Kidney glomerular epithelial cell (primary cell): Measurements from ENCODE around the gene TAX1BP3.

ENCODE experiments used
- DNase-seq: peaks from one replicate; lab custom pipeline; 2025; lab: John Stamatoyannopoulos, UW

TAX1BP3 gene

GRCh38 chr17:3657874-3658783 lies 10.2 kb downstream of the TAX1BP3 start:
- DNase-seq, result no peak

DNA sequence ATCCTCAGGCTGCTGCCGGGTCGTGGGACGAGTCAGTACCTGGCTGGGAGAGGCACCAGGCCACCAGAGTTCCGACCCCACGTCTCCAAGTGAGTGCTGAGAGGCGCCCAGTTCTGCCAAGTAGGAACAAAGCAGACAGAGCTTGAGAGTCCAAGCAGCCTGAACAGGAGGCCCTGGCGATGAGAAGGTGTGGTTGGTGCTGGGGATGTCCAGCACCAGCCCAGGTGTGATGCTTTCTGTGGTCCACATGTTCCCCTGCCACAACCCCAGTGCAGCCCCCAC lies 10.8 kb downstream of the TAX1BP3 start:
- no peak for DNase-seq

DNA sequence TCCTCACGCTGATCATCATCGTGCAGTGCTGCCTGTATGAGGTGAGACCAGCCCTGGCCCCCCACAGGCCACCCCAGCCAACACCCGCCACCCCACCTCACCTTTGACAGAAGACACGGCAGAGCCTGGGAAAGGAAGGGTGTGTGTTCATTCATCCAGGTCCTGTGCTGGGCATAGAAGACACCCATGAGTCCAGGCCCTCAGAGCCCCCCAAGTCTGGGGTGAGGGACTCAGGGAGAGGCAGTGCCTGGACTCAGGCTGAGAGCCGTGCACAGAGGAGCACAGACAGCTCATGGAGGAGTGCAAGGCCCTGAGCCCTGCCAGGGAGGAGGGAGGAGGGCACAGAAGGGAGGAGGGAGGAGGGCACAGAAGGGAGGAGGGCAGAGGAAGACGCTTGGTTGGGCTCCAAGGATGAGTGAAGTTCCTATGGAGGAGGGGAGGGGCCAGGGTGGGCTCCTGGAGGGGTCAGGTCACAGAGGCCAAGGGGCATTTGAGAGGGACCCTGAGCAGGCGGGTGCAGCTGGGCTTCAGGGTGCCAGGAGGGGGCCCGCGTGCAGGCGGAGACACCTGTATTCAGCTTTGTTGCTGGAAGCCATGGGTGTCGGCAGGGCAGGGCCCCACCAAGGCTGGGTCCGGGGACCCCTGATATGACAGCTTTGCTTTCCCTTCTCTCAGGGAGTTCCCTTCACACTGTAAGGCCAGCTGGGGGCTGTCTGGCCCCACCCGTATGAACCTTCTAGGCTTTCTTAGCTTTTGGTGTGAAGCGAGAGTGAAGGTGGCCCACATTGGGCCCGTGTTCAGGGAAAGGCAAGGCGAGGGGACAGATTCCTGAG lies 11.4 kb downstream of the TAX1BP3 start:
- DNase-seq, result no peak

DNA sequence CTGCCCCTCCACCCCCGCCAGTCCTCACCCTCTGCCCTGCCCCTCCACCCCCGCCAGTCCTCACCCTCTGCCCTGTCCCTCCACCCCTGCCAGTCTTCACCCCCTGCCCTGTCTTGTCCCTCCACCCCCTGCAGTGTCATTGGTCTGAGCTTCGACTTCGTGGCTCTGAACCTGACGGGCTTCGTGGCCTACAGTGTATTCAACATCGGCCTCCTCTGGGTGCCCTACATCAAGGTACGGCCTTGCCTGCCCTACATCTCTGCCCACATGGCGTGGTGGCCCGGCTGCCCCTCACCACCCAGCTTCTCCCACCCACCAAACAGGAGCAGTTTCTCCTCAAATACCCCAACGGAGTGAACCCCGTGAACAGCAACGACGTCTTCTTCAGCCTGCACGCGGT lies 12.0 kb downstream of the TAX1BP3 start:
- no peak for DNase-seq

DNA sequence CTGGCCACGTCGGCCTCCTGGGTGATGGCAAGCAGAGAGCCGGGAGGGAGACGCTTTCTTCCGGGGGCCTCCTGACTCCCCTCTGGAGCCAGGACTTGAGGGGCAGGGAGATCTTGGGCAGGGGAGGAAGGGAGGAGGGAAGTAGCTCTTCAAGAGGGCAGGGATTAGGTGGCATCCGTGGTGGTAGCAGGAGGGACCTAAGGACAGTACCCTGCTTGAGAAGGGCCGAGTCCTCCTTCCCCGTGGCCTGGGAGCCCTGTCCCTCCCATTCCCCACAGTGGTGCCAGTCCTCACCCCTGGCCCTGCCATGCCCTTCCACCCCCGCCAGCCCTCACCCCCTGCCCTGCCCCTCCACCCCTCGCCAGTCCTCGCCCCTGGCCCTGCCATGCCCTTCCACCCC lies 12.6 kb downstream of the TAX1BP3 start:
- no peak for DNase-seq

GRCh38 chr17:3647769-3648555 lies 20.4 kb downstream of the TAX1BP3 start:
- DNase-seq, result peak; percentile 28

DNA sequence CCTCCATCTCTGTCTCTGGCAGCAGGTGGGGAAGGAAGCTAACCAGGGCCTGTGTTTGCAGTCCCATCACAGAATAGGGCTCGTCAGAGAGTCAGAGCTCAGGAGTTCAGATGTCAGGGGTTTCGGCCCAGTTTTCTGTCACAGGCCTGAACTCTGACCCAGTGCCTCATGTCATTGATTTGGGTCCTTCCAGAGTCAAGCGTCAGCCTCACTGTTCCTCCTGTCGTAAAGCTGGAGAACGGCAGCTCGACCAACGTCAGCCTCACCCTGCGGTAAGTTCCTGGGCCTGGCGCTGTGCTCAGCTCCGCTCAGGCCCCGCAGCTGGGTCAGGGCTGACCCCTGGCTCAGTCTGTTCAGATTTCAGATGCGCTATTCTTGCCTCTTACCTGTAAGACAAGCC lies 21.1 kb downstream of the TAX1BP3 start:
- DNase-seq, result no peak

DNA sequence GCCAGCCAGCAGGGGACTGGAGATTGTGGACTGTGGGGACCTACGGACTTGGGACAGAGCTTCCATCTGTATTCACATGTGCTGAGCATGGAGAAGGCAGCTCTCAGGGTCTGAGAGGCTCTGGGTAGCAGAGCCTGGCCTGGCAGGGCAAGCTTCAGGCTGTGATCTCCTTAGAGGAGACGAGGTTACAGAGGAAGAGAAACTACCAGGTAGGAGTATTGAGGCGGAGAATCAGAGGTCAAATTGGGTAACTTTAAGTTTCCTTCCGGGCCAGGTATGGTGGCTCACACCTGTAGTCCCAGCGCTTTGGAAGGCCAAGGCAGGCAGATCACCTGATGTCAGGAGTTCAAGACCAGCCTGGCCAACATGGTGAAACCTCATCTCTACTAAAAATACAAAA lies 23.1 kb downstream of the TAX1BP3 start:
- no peak for DNase-seq

GRCh38 chr17:3643889-3644349 lies 24.5 kb downstream of the TAX1BP3 start:
- DNase-seq, result no peak

DNA sequence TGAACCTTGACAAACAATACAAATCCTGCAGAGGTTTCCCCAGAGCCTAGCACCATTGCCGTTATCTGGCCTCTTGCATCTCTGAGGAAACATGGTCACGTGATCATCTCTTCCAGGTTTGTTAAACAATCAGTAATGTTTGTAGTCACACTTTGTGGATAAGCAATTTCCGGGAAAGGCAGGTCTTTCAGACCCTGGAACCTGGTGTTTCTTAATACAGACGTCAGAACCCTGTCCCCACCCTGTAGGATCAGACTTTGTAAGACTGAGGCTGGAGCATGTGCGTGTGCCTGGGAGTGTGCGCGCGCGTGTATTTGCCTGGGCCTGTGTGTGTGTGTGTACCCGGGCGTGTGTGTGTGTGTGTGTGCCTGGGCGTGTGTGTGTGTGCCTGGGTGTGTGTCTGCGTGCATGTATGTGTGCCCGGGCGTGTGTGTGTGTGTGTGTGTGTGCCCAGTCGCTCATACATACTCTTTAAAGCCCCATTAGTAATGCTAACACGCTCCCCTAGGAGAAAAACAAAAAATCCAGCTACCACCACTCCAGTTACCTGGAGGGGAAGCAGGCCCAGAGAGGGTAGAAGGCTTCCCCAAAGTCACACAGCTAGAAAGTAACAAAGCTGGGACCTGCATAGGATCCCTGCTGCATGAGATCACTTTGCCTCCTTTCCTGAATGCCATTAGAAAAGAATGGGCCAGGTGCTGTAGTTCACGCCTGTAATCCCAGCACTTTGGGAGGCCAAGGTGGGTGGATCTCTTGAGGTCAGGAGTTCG lies 26.5 kb downstream of the TAX1BP3 start:
- peak; percentile 50 for DNase-seq

- DNase-seq, result no peak
These were observed 27.4 kb downstream of the TAX1BP3 start for GRCh38 chr17:3641014-3641413.

GRCh38 chr17:3639981-3640596 lies 28.3 kb downstream of the TAX1BP3 start:
- DNase-seq, result no peak

- no peak for DNase-seq
These were observed 31.4 kb downstream of the TAX1BP3 start for GRCh38 chr17:3636908-3637373.

- DNase-seq, result peak; percentile 88
These were observed 32.0 kb downstream of the TAX1BP3 start, which contains the start of the genes CTNS and SHPK for GRCh38 chr17:3636154-3636907. Gene CTNS (plus strand): TSS chr17:3636760. CDS start chr17:3640207, 3,447 bp downstream. Gene SHPK (minus strand): TSS chr17:3636250. CDS start chr17:3636219, 31 bp downstream.

DNA sequence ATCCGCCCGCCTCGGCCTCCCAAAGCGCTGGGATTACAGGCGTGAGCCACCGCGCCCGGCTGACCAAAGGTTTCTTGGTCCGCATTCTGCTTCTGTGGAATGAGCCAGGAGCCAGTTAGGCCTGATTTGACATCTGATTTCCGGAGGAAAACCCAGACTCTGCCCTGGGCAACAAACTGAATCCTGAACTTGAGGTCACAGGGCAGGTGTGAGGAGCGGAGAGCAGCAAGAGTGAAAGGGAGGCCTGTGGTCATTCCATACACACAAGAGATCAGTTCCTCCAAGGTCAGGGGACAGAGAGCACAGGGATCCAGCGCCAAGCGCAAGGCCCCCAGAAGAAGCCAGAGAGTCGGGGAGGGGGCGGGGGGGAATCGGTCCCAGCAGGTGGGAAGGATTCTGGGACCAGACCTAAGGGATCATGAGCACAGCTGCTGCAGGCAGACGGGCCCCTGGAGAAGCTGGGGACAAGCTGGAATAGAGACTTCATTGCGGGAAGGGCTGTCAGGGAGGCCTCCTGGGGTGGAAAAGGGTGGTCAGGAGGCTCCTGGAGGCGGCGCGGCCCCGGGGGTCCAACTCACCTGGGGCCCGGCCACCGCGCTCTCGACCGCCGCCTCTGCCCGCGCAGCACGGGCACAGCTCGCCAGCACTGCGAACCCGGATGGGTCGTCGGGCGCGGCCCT lies 32.8 kb downstream of the TAX1BP3 start:
- DNase-seq, result no peak

DNA sequence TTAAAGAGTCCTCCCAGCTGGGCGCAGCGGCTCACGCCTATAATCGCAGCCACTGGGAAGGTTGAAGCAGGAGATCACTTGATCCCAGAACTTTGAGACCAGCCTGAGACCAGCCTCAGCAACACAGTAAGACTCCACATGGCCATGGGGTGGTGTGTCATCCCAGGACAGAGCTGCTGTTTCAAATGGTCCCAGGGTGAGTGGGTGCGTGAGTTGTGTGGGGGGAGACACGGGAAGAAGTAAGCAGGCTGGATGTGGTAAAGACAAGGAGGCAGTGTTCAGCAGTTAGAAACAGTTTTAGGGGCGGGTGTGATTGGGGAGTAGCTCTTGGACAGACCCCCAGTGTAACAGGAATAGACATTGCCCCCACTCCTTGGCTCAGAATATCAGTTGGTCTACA lies 36.1 kb downstream of the TAX1BP3 start:
- no peak for DNase-seq

DNA sequence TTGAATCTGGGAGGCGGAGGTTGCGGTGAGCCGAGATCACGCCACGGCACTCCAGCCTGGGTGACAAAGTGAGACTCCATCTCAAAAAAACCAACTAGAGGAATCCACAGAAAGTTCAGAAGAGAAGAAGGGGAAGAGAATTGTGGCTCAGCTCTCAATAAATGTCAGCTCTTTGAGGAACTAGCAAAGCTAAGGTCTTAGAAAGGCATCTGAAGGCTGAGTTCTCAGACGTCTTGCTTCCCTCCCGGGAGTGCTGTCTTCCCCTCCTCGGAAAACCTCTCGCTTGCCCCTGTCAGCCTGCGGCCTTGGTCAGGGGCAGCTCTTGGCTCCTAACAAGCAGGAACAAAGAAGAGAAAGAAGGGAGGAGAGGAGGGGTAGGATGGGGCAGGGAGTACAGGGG lies 37.6 kb downstream of the TAX1BP3 start:
- no peak for DNase-seq

DNA sequence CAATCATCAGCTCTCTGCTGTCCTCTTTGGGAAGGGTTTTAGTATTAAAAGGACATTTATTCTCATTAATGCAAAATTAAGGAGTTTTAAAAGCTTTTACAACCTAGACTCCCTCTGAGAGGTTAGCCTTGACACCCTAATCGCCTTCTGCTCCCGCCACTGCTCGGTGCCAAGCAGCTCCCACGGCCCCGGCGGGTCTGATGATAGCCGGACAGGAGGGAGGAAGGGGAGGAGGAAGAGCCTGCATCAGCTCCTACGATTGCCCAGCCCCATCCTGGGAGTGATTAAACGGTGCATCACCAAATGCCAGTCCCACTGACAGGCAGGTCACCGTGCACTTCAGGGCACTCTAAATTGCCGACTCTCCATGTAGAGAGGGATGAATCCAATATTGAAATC lies 40.6 kb downstream of the TAX1BP3 start:
- no peak for DNase-seq
